ENCODE measurements around the gene ZNF593OS. TPM values are rescaled to one million over a fixed set of nuclear protein-coding genes. Genes with fewer than 3 reads are reported as not detected.
A peak's percentile ranks its signal among the peaks of the same experiment; 100 is the strongest.

ZNF593OS gene
- total RNA-seq, 2 donors from 2014 or later, result not detected

DNA sequence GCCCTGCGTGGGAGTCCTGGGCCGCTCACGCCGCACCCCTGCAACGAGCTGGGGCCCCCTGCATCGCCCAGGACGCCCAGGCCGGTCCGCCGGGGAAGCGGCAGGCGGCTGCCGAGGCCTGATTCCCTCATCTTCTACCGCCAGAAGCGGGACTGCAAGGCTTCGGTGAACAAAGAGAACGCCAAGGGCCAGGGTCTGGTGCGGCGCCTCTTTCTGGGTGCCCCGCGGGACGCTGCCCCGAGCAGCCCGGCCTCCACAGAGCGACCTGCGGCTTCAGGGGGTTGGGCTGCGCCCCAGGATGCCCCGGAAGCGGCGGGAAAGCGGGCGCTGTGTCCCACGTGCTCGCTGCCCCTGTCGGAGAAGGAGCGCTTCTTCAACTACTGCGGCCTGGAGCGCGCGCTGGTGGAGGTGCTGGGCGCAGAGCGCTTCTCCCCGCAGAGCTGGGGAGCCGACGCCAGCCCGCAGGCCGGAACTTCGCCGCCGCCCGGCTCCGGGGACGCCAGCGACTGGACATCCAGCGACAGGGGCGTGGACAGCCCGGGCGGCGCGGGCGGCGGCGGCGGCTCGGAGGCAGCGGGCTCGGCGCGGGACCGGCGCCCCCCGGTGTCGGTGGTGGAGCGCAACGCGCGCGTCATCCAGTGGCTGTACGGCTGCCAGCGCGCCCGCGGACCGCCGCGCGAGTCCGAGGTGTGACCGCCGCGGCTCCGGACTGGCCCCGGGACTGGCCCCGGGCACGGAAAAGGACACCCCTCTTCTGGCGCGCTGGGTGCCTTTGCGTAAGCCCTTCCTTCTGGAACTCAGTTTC lies 10.0 kb downstream of the ZNF593OS start:
- no peak overlapping the region for H3K27ac ChIP-seq
- H3K4me3 ChIP-seq, result peak overlapping the region; percentile 36
- intact Hi-C loops (cut with DNase I), result loop anchor here (5.0 to 10.0 kb wide), 2 partner anchors 54 to 163 kb away; no protein-coding TSS in a partner anchor
- DNase-seq, result peak; percentile 56
- H3K36me3 ChIP-seq, result no peaks in the 10 kb centered on the region
- H3K9ac ChIP-seq (ENCODE audit: low read depth in 2 of 2, low read length in 2 of 2), result peak overlapping the region; percentile 19 to 73
- H3K4me1 ChIP-seq, result peaks cover 6% of the 10 kb centered on the region
- no peaks in the 10 kb centered on the region for H3K27me3 ChIP-seq
- TF ChIP-seq, protein P1, sequence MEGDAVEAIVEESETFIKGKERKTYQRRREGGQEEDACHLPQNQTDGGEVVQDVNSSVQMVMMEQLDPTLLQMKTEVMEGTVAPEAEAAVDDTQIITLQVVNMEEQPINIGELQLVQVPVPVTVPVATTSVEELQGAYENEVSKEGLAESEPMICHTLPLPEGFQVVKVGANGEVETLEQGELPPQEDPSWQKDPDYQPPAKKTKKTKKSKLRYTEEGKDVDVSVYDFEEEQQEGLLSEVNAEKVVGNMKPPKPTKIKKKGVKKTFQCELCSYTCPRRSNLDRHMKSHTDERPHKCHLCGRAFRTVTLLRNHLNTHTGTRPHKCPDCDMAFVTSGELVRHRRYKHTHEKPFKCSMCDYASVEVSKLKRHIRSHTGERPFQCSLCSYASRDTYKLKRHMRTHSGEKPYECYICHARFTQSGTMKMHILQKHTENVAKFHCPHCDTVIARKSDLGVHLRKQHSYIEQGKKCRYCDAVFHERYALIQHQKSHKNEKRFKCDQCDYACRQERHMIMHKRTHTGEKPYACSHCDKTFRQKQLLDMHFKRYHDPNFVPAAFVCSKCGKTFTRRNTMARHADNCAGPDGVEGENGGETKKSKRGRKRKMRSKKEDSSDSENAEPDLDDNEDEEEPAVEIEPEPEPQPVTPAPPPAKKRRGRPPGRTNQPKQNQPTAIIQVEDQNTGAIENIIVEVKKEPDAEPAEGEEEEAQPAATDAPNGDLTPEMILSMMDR (IDR thresholded peaks at IDR 0.05), result no peak
- no peaks in the 10 kb centered on the region for H3K9me3 ChIP-seq

- no peak for DNase-seq
- Histone ChIP-seq H3K27me3 (no peaks in the 10 kb centered on the region), H3K4me3 (peak overlapping the region; percentile 36), H3K4me1 (peaks cover 6% of the 10 kb centered on the region), H3K36me3 (no peaks in the 10 kb centered on the region), H3K27ac (no peak overlapping the region), H3K9ac (ENCODE audit: low read depth in 2 of 2, low read length in 2 of 2) (peak overlapping the region; percentile 19 to 73), H3K9me3 (no peaks in the 10 kb centered on the region)
- intact Hi-C loops (cut with DNase I), result loop anchor here (5.0 to 10.0 kb wide), 2 partner anchors 53 to 164 kb away; no protein-coding TSS in a partner anchor
- TF ChIP-seq, protein P1 (IDR thresholded peaks at IDR 0.05), result no peak
Observed at GRCh38 chr1:26160527-26161414, 10.9 kb downstream of the ZNF593OS start.

DNA sequence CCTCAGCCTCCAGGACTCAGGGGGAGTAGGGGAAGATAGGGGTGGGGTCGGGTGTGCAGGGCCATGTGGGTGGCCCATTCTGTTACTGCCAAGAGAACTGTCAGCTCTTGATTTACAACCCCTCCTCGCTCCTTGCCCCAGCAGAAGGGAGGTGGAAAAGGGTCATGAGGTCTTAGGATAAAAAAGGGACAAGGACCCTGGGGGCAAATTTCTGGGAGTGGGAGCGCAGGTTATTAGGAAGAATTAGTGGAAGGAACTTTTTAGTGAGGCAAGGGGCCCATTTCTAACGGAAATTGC lies 11.9 kb downstream of the ZNF593OS start:
- no peaks in the 10 kb centered on the region for H3K27me3 ChIP-seq
- intact Hi-C loops (cut with DNase I), result loop anchor here (5.0 to 10.0 kb wide), 2 partner anchors 52 to 165 kb away; no protein-coding TSS in a partner anchor

DNA sequence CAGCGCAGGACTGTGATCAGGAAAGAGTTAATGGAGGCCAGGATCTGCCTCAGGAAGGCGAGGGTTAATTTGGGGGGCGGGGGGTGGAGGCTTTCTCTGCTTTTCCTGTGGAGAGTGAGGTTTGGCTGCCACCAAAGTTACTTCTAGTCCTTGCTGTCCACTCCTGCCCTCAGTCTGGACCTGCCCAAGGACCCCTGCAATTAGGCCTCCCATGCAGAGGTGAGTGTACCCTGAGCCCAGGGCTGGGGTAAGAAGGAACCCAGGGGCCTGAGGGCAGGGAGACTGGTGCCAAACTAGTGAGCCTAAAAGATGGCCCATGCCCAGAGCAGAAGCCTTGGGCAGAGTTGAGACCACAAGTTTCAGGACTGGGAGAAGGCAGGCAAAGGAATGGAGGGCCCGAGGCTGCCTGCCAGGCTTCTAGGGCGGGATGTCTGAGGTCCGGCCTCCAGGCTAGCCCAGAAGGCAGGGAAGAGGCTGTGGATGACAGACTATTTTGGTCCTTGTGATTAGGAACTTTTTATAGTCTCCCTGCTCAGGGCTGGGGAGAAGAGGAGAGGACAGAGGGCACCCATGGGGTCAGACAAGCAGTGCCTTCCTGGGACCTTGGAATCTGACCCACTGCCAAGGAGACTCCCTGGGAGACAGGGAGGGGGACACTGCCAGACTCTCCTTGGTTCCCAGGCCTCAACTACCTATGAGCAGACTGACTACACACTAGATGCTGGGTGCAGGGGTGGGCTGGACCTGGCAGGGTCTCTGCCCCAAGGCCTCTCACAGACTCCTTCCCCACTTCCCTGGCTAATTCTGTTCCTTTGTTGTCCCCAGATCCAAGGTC lies 12.5 kb downstream of the ZNF593OS start, which contains the start of gene FAM110D:
Gene FAM110D (plus strand): TSS at position 172 of the 835 bp plus-strand sequence. CDS start 2,213 bp downstream, outside the sequence.
- Histone ChIP-seq H3K27ac (no peak within 1 kb of the TSS), H3K27me3 (no peaks in the 10 kb centered on the region), H3K9me3 (no peaks in the 10 kb centered on the region), H3K4me3 (no peak within 1 kb of the TSS), H3K36me3 (no peaks in the 10 kb centered on the region), H3K9ac (ENCODE audit: low read depth in 2 of 2, low read length in 2 of 2) (no peak within 1 kb of the TSS), H3K4me1 (peaks cover 6% of the 10 kb centered on the region)
- TF ChIP-seq, protein P1 (IDR thresholded peaks at IDR 0.05), result no peak
- no peak for DNase-seq
- intact Hi-C loops (cut with DNase I), result no loop called here

More for the DNA sequence above, 11.9 kb downstream of the ZNF593OS start:
- no peak for DNase-seq
- TF ChIP-seq, protein P1 (IDR thresholded peaks at IDR 0.05), result no peak
- no peak overlapping the region for H3K4me3 ChIP-seq
- H3K36me3 ChIP-seq, result no peaks in the 10 kb centered on the region
- H3K27ac ChIP-seq, result no peak overlapping the region
- H3K9ac ChIP-seq (ENCODE audit: low read depth in 2 of 2, low read length in 2 of 2), result no peak overlapping the region
- peaks cover 6% of the 10 kb centered on the region for H3K4me1 ChIP-seq
- H3K9me3 ChIP-seq, result no peaks in the 10 kb centered on the region

Data from colonic mucosa (tissue), 4 donors.